Smooth muscle cell (in vitro differentiated cells): ENCODE measurements around the gene C16orf96. TPM values are rescaled to one million over a fixed set of nuclear protein-coding genes. Genes with fewer than 3 reads are reported as not detected.

ENCODE experiments used
- DNase-seq: peaks from one replicate; lab custom pipeline; 2025; ENCODE audit not compliant: unreplicated experiment; lab: John Stamatoyannopoulos, UW
- H2AFZ ChIP-seq: fragments of 200-600 bp; sonication (generic); 2 replicates; pipeline ENCODE4 v1.6.0; 2016; ENCODE audit warnings: antibody characterized with exemption, low read depth, mild to moderate bottlenecking
- H3F3A ChIP-seq: fragments of 200-600 bp; sonication (generic); 2 replicates; pipeline ENCODE4 v1.6.0; 2017; ENCODE audit warnings: antibody characterized with exemption, low read depth
- H3K27ac ChIP-seq: fragments of 200-600 bp; sonication (generic); 2 replicates; pipeline ENCODE4 v1.5.1; 2016; ENCODE audit warnings: low read depth, mild to moderate bottlenecking
- H3K27me3 ChIP-seq: fragments of 200-600 bp; sonication (generic); 2 replicates; pipeline ENCODE4 v1.6.1; 2016; ENCODE audit warnings: low read depth, mild to moderate bottlenecking
- H3K36me3 ChIP-seq: fragments of 200-600 bp; sonication (generic); 2 replicates; pipeline ENCODE4 v1.5.1; 2016; ENCODE audit warnings: low read depth
- H3K4me1 ChIP-seq: fragments of 200-600 bp; sonication (generic); 2 replicates; pipeline ENCODE4 v1.5.1; 2016; ENCODE audit warnings: low read depth
- H3K4me2 ChIP-seq: fragments of 200-600 bp; sonication (generic); 2 replicates; pipeline ENCODE4 v1.6.0; 2016; ENCODE audit warnings: mild to moderate bottlenecking
- H3K4me3 ChIP-seq: fragments of 200-600 bp; sonication (generic); 2 replicates; pipeline ENCODE4 v1.5.1; 2016; ENCODE audit warnings: mild to moderate bottlenecking
- H3K79me2 ChIP-seq: fragments of 200-600 bp; sonication (generic); 2 replicates; pipeline ENCODE4 v1.6.0; 2016; ENCODE audit warnings: low read depth, mild to moderate bottlenecking
- H3K9ac ChIP-seq: fragments of 200-600 bp; sonication (generic); 2 replicates; pipeline ENCODE4 v1.6.0; 2016; ENCODE audit warnings: low read depth
- H3K9me3 ChIP-seq: fragments of 200-600 bp; sonication (generic); replicated peaks from 2 replicates; pipeline ENCODE4 v1.5.1; 2016; ENCODE audit warnings: low read depth
- H4K20me1 ChIP-seq: fragments of 200-600 bp; sonication (generic); 2 replicates; pipeline ENCODE4 v1.6.0; 2016; ENCODE audit warnings: low read depth
- WGBS: methylation state at CpG from one replicate; pipeline ENCODE4 v1.1.7; 2016; ENCODE audit warnings: low lambda C conversion rate; 5-methylcytosine and 5-hydroxymethylcytosine counted together
- polyA plus RNA-seq: library from polyadenylated mRNA; unstranded; fragments of >200 nt; fragmentation: Nextera tagmentation; extraction: Ambion mirVana; gene quantifications from 2 replicates; pipeline ENCODE4 v1.2.1, GENCODE V29; 2016
- total RNA-seq: library from RNA; depleted of rRNA; stranded (reverse); fragments of >200 nt; gene quantifications from 2 replicates; pipeline ENCODE4 v1.2.3, GENCODE V29; 2014
- TF ChIP-seq, protein P1 (sequence below): fragments of 200-600 bp; sonication (generic); IDR thresholded peaks from 2 replicates; pipeline ENCODE4 v1.5.1; 2017; ENCODE audit warnings: borderline replicate concordance, mild to moderate bottlenecking, antibody characterized with exemption; ENCODE audit not compliant: insufficient read depth, poor library complexity, severe bottlenecking

Gene C16orf96
- total and polyA plus RNA-seq, 2 experiments from 2014 or later: 0.09 TPM; not detected in 1

DNA sequence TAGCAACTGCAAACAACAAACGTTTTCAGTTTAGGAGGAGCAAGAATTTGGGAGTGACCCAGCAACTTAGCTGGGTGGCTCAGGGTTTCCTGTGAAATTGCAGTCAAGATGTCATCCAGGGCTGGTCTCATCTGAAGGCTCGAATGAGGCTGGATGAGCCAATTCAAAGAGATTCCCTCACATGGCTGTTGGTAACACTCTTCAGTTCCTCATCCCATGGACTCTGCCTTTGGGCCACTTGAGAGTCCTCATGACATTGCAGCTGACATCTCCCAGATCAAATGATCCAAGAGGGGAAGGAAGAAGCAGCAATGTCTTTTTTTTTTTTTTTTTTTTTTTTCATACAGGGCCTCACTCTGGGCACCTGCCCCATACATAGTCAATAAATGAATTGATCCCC is 32.2 kb downstream of the C16orf96 start:
- no peaks in the 10 kb centered on the region for H3K36me3 ChIP-seq
- H2AFZ ChIP-seq: no peak overlapping the region
- WGBS: 98% methylated on average over 2 of the region's 2 CpGs
- no peak overlapping the region for H3K4me3 ChIP-seq
- TF ChIP-seq, protein P1, sequence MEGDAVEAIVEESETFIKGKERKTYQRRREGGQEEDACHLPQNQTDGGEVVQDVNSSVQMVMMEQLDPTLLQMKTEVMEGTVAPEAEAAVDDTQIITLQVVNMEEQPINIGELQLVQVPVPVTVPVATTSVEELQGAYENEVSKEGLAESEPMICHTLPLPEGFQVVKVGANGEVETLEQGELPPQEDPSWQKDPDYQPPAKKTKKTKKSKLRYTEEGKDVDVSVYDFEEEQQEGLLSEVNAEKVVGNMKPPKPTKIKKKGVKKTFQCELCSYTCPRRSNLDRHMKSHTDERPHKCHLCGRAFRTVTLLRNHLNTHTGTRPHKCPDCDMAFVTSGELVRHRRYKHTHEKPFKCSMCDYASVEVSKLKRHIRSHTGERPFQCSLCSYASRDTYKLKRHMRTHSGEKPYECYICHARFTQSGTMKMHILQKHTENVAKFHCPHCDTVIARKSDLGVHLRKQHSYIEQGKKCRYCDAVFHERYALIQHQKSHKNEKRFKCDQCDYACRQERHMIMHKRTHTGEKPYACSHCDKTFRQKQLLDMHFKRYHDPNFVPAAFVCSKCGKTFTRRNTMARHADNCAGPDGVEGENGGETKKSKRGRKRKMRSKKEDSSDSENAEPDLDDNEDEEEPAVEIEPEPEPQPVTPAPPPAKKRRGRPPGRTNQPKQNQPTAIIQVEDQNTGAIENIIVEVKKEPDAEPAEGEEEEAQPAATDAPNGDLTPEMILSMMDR: no peak
- H4K20me1 ChIP-seq: no peaks in the 10 kb centered on the region
- H3K27me3 ChIP-seq: no peaks in the 10 kb centered on the region
- no peaks in the 10 kb centered on the region for H3K9me3 ChIP-seq
- no peaks in the 10 kb centered on the region for H3K4me1 ChIP-seq
- H3K4me2 ChIP-seq: no peak overlapping the region
- H3K79me2 ChIP-seq: no peaks in the 10 kb centered on the region
- no peak overlapping the region for H3K9ac ChIP-seq
- no peaks in the 10 kb centered on the region for H3F3A ChIP-seq
- no peak for DNase-seq
- no peak overlapping the region for H3K27ac ChIP-seq

DNA sequence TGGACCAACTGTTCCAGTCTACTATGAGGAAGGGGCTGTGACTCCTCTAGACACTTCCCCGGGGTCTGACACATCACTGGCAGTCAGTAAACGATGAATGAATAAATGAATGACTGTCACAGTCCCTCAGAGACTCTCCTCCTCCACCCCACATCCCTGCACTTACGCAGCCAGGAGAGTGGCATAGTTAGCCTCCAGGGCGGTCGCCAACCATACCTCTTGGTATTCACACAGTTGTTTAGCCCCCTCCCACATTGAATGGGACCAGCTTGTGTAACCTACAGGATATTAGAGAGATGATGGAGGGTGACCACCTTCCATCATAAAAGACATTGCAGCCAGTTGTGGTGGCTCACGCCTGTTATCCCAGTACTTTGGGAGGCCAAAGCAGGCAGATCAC is 32.8 kb downstream of the C16orf96 start:
- Histone ChIP-seq H3K4me3 (no peak overlapping the region), H4K20me1 (no peaks in the 10 kb centered on the region), H3K36me3 (no peaks in the 10 kb centered on the region), H3K79me2 (no peaks in the 10 kb centered on the region), H3K27me3 (no peaks in the 10 kb centered on the region), H3K4me2 (no peak overlapping the region), H3K9me3 (no peaks in the 10 kb centered on the region), H3K4me1 (no peaks in the 10 kb centered on the region), H3F3A (no peaks in the 10 kb centered on the region), H3K9ac (no peak overlapping the region), H3K27ac (no peak overlapping the region), H2AFZ (no peak overlapping the region)
- 95% methylated on average over 6 of the region's 6 CpGs for WGBS
- no peak for DNase-seq
- TF ChIP-seq, protein P1: no peak

DNA sequence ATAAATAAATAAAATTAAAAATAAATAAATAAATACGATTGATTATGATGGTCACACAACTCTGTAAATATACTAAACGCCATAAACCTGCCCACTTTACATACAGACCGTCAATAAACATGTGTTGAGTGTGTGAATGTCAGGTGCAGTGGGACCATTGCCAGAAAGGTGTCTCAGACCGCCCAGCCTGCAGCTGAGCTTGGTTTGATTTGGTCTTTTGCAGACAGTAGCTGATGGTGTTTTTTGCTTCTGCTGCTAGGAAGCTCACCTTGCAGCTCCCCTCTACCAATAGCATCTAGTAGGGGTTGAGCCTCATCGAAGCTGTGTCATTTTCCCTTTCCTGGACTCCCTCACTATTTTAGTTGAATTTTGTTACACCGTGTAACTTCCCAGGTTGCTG is 35.1 kb downstream of the C16orf96 start:
- Histone ChIP-seq H3K27ac (no peak overlapping the region), H3F3A (no peaks in the 10 kb centered on the region), H3K4me3 (no peak overlapping the region), H3K36me3 (no peaks in the 10 kb centered on the region), H3K9ac (no peak overlapping the region), H2AFZ (no peak overlapping the region), H3K9me3 (no peaks in the 10 kb centered on the region), H3K4me1 (no peaks in the 10 kb centered on the region), H4K20me1 (no peaks in the 10 kb centered on the region), H3K4me2 (no peak overlapping the region), H3K79me2 (no peaks in the 10 kb centered on the region), H3K27me3 (no peaks in the 10 kb centered on the region)
- WGBS: 84% methylated on average over 6 of the region's 6 CpGs
- no peak for DNase-seq
- TF ChIP-seq, protein P1: no peak

DNA sequence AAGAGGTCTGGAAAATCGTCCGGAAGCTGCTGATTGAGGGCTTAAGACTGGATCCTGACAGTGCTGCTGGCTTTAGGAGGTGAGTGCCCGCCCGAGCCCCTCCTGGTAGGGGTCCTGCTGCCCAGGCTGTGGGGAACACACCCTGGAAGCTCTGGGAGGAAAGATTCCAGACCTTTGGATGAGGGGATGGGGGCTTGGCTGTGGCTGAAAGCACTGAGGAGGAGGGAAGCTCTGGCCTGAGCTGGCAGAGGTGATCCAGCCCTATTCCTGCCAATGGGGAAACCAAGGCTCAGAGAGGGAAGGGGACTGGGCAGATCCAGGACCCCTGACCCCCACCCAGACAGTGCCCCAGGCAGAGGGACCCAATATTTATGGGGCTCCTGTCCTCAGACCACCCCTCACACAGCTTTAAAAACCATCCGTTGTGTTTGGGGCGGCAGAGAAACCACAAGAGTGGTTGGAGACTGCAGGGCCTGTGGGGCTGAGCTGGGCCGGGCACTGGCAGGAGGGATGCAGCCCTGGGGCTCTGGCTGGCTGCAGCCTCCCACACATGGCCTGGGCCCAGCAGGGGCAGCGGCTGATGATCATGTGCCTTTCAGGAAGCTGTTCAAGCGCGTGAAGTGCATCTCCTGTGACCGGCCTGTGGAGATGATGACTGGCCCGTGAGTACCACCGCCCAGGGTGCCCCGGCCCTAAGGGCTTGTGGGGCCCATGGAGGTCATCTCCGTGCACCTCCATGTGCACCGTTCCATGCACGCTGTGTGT is 35.7 kb downstream of the C16orf96 start:
- TF ChIP-seq, protein P1: no peak
- Histone ChIP-seq H3F3A (no peaks in the 10 kb centered on the region), H3K9me3 (no peaks in the 10 kb centered on the region), H3K36me3 (no peaks in the 10 kb centered on the region), H3K27me3 (no peaks in the 10 kb centered on the region), H2AFZ (no peak overlapping the region), H3K9ac (no peak overlapping the region), H3K4me1 (no peaks in the 10 kb centered on the region), H4K20me1 (no peaks in the 10 kb centered on the region), H3K4me2 (no peak overlapping the region), H3K79me2 (no peaks in the 10 kb centered on the region), H3K27ac (no peak overlapping the region), H3K4me3 (no peak overlapping the region)
- WGBS: 69% methylated on average over 10 of the region's 17 CpGs
- DNase-seq: no peak
